K562 (cell line): ENCODE results near the gene STX3. TPM values are rescaled to one million over a fixed set of nuclear protein-coding genes. Genes with fewer than 3 reads are reported as not detected.

Experiments
- ADNP ChIP-seq: fragments of 200-800 bp; sonication (Bioruptor generic); IDR thresholded peaks from 2 replicates; pipeline ENCODE4 v1.6.1; 2016; ENCODE audit warnings: missing genetic modification characterization, missing compliant biosample characterization
- CBFA2T3 ChIP-seq: fragments of 450-650 bp; IDR thresholded peaks from 2 replicates; pipeline ENCODE4 v1.6.1; 2017
- GTF2A2 ChIP-seq: IDR thresholded peaks from 2 replicates; pipeline ENCODE4 v1.6.1; 2016; ENCODE audit warnings: mild to moderate bottlenecking, missing genetic modification characterization, missing compliant biosample characterization
- HNRNPLL ChIP-seq: fragments of 200-400 bp; formaldehyde crosslinking; IDR thresholded peaks from 2 replicates; pipeline ENCODE4 v1.6.1; 2017; ENCODE audit warnings: low read length, low read depth, mild to moderate bottlenecking; ENCODE audit not compliant: poor library complexity, severe bottlenecking
- L3MBTL2 ChIP-seq: fragments of 450-650 bp; IDR thresholded peaks from 2 replicates; pipeline ENCODE4 v1.6.1; 2016; ENCODE audit warnings: mild to moderate bottlenecking, moderate library complexity
- MEF2D ChIP-seq: conservative IDR thresholded peaks from 2 replicates; pipeline ENCODE4 v1.6.1; 2016; ENCODE audit warnings: low read depth, missing genetic modification characterization, missing compliant biosample characterization
- SETDB1 ChIP-seq: IDR thresholded peaks from one replicate; pipeline ENCODE4 v1.6.1; 2012; ENCODE audit warnings: low read length, control low read depth, inconsistent platforms
- TCF7 ChIP-seq: sonication (generic); IDR thresholded peaks from 2 replicates; pipeline ENCODE4 v1.6.1; 2016; ENCODE audit warnings: antibody characterized with exemption, borderline replicate concordance
- ZBTB8A ChIP-seq: fragments of 450-650 bp; IDR thresholded peaks from 2 replicates; pipeline ENCODE4 v1.6.1; 2018; ENCODE audit warnings: mild to moderate bottlenecking, moderate library complexity; ENCODE audit not compliant: partially characterized antibody
- ZNF224 ChIP-seq: sonication (generic); formaldehyde crosslinking; IDR thresholded peaks from 2 replicates; pipeline ENCODE4 v1.8.0; 2022; ENCODE audit warnings: mild to moderate bottlenecking, missing genetic modification reagents
- ZNF232 ChIP-seq: sonication (generic); formaldehyde crosslinking; IDR thresholded peaks from 2 replicates; pipeline ENCODE4 v1.8.0; 2022; ENCODE audit warnings: mild to moderate bottlenecking, missing genetic modification reagents
- ZNF384 ChIP-seq: IDR thresholded peaks from 2 replicates; pipeline ENCODE4 v1.6.1; 2012; ENCODE audit warnings: low read depth, low read length, improper control_type of control experiment
- ZNF444 ChIP-seq: fragments of 250-450 bp; sonication (Bioruptor Pico); IDR thresholded peaks from 2 replicates; pipeline ENCODE4 v1.4.0; 2020; ENCODE audit warnings: mild to moderate bottlenecking, moderate library complexity
- ZNF778 ChIP-seq: fragments of 450-650 bp; formaldehyde crosslinking; IDR thresholded peaks from 2 replicates; pipeline ENCODE4 v1.4.0; 2020; ENCODE audit warnings: mild to moderate bottlenecking, moderate library complexity
- polyA plus RNA-seq, 8 experiments: library from polyadenylated mRNA; depleted of rRNA in 4 of 8; stranded (reverse) in 5 of 8; unstranded in 3 of 8; fragments of >200 nt; fragmentation: Nextera tagmentation in 2 of 8; fragmentation: Illumina TruSeq in 1 of 8; extraction: Ambion mirVana in 2 of 8; extraction: Trizol in 1 of 8; gene quantifications; 2 replicates each; pipeline versions ENCODE4 v1.2.1 to v1.2.3, GENCODE V29; 2011 to 2014; ENCODE audit warnings: inconsistent platforms in 1 of 8, missing spikeins in 1 of 8
- total RNA-seq, 7 experiments: library from RNA; depleted of rRNA in 6 of 7; stranded (reverse); fragments of >200 nt in 6 of 7; fragmentation: Illumina TruSeq in 2 of 7; extraction: Trizol in 2 of 7; gene quantifications; 2 replicates each; pipeline versions ENCODE4 v1.2.1 to v1.2.3, GENCODE V29; 2011 to 2021; ENCODE audit warnings: low replicate concordance in 1 of 7
- TF ChIP-seq, protein P1 (sequence below): fragments of 450-650 bp; formaldehyde crosslinking; IDR thresholded peaks from 2 replicates; pipeline ENCODE4 v1.4.0; 2020; ENCODE audit warnings: mild to moderate bottlenecking, moderate library complexity
- TF ChIP-seq, protein P2 (sequence below): sonication (generic); formaldehyde crosslinking; IDR thresholded peaks from 2 replicates; pipeline ENCODE4 v1.9.0; 2022; ENCODE audit warnings: mild to moderate bottlenecking, missing genetic modification reagents
- TF ChIP-seq, protein P3 (sequence below): fragments of 450-650 bp; IDR thresholded peaks from 2 replicates; pipeline ENCODE4 v1.6.1; 2018; ENCODE audit warnings: mild to moderate bottlenecking, low read depth; ENCODE audit not compliant: partially characterized antibody
- TF ChIP-seq, protein P4 (sequence below): fragments of 450-650 bp; formaldehyde crosslinking; IDR thresholded peaks from 2 replicates; pipeline ENCODE4 v1.4.0; 2020; ENCODE audit warnings: mild to moderate bottlenecking
- TF ChIP-seq, protein P5 (sequence below): fragments of 250-450 bp; sonication (Bioruptor Pico); IDR thresholded peaks from 2 replicates; pipeline ENCODE4 v1.9.0; 2021; ENCODE audit warnings: mild to moderate bottlenecking, inconsistent platforms

The STX3 gene
- total and polyA plus RNA-seq, 9 of the 15 experiments (the other 6 are each of a cell fraction or from before 2014, with no cell fraction given): 12.0 to 91.6 (median 48.7) TPM

DNA sequence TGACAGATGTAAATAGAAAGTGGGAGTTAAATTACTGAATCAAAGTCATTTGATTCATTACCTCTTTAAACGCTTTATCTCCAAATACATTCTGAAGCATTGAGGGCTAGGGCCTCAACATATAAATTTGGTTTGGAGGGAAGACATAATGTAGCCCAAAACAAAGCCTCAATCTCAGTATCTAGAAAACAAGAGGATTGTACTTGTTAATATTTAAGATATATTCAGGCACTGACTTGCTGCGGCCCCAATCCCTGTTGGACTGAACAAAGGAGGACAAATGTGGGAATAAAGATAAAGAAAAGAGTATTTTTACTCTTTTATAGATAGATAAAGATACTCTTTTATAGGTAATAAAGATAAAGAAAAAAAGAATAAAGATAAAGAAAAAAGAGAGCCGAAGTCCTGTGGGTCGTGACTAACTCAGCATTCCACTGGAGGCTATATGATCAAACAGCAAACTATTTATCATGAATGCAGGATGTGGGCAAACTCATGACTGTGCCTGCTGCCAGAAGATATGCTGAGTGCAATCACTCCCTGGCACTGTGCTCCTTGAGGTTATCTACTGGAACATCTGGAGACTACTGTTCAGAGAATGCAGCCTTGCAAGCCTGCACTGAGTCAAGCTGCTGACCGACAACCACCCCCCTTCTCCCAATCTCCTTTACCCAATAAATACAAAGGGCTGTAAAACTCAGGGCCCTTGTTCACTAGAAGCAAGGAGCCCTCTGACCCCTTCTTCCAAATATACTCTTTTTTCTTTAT is 48.5 kb upstream of the STX3 start (continued):
- TF ChIP-seq TCF7 (peak; percentile 90), ZBTB8A (no peak), ZNF444 (0 out of 2 replicates have a peak, but pooled peaks have one; percentile 21), HNRNPLL (no peak), GTF2A2 (tag) (no peak), MEF2D (peak; percentile 83), CBFA2T3 (peak; percentile 99), ZNF224 (CRISPR knock-in tag) (no peak), ADNP (peak; percentile 61; the same call in 1 of the 2 replicates), SETDB1 (no peak), ZNF384 (no peak), ZNF232 (CRISPR knock-in tag) (no peak), L3MBTL2 (no peak), ZNF778 (CRISPR knock-in tag) (no peak)
- TF ChIP-seq, protein P1, sequence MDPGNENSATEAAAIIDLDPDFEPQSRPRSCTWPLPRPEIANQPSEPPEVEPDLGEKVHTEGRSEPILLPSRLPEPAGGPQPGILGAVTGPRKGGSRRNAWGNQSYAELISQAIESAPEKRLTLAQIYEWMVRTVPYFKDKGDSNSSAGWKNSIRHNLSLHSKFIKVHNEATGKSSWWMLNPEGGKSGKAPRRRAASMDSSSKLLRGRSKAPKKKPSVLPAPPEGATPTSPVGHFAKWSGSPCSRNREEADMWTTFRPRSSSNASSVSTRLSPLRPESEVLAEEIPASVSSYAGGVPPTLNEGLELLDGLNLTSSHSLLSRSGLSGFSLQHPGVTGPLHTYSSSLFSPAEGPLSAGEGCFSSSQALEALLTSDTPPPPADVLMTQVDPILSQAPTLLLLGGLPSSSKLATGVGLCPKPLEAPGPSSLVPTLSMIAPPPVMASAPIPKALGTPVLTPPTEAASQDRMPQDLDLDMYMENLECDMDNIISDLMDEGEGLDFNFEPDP (CRISPR knock-in tag): no peak
- TF ChIP-seq, protein P2, sequence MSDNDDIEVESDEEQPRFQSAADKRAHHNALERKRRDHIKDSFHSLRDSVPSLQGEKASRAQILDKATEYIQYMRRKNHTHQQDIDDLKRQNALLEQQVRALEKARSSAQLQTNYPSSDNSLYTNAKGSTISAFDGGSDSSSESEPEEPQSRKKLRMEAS: peak; percentile 49
- TF ChIP-seq, protein P3, sequence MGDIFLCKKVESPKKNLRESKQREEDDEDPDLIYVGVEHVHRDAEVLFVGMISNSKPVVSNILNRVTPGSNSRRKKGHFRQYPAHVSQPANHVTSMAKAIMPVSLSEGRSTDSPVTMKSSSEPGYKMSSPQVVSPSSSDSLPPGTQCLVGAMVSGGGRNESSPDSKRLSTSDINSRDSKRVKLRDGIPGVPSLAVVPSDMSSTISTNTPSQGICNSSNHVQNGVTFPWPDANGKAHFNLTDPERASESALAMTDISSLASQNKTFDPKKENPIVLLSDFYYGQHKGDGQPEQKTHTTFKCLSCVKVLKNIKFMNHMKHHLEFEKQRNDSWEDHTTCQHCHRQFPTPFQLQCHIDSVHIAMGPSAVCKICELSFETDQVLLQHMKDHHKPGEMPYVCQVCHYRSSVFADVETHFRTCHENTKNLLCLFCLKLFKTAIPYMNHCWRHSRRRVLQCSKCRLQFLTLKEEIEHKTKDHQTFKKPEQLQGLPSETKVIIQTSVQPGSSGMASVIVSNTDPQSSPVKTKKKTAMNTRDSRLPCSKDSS: no peak
- TF ChIP-seq, protein P4, sequence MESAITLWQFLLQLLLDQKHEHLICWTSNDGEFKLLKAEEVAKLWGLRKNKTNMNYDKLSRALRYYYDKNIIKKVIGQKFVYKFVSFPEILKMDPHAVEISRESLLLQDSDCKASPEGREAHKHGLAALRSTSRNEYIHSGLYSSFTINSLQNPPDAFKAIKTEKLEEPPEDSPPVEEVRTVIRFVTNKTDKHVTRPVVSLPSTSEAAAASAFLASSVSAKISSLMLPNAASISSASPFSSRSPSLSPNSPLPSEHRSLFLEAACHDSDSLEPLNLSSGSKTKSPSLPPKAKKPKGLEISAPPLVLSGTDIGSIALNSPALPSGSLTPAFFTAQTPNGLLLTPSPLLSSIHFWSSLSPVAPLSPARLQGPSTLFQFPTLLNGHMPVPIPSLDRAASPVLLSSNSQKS (CRISPR knock-in tag): no peak
- TF ChIP-seq, protein P5, sequence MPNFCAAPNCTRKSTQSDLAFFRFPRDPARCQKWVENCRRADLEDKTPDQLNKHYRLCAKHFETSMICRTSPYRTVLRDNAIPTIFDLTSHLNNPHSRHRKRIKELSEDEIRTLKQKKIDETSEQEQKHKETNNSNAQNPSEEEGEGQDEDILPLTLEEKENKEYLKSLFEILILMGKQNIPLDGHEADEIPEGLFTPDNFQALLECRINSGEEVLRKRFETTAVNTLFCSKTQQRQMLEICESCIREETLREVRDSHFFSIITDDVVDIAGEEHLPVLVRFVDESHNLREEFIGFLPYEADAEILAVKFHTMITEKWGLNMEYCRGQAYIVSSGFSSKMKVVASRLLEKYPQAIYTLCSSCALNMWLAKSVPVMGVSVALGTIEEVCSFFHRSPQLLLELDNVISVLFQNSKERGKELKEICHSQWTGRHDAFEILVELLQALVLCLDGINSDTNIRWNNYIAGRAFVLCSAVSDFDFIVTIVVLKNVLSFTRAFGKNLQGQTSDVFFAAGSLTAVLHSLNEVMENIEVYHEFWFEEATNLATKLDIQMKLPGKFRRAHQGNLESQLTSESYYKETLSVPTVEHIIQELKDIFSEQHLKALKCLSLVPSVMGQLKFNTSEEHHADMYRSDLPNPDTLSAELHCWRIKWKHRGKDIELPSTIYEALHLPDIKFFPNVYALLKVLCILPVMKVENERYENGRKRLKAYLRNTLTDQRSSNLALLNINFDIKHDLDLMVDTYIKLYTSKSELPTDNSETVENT: no peak
